Activated CD4-positive, alpha-beta T cell treated with anti-CD3 and anti-CD28 coated beads, Interleukin-2, Interleukin-6, amounts not matched to agents 100 ng/mL and 50 ng/mL, durations not matched to agents 16 hours and 8 hours (primary cell): Measurements from ENCODE around the gene NNT.
"Not testable (repeated sequence)": the region's sequence is repeated elsewhere in the genome, so short reads cannot be mapped to it uniquely, and the experiment has no call there.

Experiments used
- DNase-seq: peaks from one replicate; pipeline ENCODE4 v3.0.0-alpha.2; 2020

The NNT gene

DNA sequence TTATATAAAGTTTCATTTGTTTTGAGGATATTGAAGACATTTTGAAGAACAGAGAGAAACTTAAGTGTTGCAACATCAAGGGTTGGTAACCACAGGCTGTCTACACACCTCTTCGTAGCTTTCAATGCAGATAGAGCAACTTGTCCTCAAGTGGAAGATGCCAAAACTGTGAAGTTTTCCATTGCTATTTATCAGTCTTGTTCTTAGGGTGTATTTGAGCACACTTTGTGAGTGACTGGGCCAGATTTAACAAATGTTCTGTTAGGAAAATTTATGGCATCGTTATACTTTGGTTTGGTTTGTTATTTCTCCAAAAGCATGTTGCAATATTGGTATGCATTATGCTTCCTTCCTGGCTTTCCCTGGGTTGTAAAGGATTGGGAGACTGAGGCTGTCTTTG lies 31.6 kb downstream of the NNT start:
- DNase-seq = no peak

DNA sequence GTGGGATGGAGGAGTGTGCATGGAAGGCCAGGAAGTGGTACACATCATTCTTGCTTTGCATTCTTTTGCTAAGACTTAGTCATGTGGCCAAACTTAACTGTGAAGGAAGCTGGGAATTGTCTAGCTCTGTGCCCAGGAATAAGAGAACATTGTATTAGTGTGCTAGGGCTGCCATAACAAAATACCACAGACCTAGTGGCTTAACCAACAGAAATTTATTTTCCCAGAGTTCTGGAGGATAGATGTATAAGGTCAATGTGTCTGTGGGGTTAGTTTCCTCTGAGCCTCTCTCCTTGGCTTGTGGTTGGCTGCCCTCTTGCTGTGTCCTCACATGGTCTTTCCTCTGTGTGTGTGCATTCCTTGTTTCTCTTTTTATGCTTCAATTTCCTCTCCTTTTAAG lies 32.4 kb downstream of the NNT start:
- DNase-seq = no peak

- DNase-seq = no peak
Observed at GRCh38 chr5:43636076-43636475, 33.1 kb downstream of the NNT start.

- no peak for DNase-seq
Observed at GRCh38 chr5:43637416-43637815, 34.4 kb downstream of the NNT start.

GRCh38 chr5:43638107-43638506 lies 35.1 kb downstream of the NNT start:
- DNase-seq = no peak

DNA sequence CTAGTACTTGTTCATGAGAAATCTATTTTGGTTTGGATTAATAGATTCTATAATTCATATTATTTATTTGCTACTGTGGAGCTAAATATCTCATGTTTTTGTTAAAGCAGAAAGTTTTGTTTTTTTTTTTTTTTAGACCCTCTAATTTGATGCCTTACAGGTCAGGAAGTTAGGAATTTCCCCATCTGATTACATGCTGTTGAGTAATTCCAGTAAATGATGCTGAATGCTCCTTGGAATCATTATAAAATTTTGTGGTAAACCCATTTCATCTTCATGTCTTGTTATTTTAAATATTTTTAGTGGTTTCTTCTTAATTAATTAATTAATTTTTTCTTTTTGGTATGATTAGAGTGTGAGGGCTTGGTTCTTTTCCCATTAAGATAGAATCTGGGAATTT lies 35.6 kb downstream of the NNT start:
- no peak for DNase-seq

- DNase-seq = no peak
Observed at GRCh38 chr5:43639566-43639965, 36.6 kb downstream of the NNT start.

DNA sequence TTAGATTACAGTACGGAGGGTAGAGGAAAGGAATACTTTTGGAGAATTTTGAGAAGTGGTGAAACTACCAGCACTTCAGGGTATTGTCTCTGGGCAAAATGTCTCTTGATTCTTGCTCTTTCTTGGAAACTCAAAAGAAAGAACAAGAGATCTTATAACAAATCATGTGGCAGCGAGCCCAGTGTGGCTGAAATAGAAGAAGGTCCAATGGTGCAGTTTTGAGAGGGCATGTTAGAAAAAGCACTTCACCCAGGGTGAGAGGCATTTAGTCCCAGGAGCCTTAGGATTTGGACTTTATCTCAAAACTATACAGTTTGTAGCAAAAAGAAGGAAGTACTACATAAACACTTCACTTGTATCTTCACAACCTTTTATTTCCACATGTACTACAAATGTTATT lies 39.4 kb downstream of the NNT start:
- no peak for DNase-seq

GRCh38 chr5:43643327-43643726 lies 40.3 kb downstream of the NNT start:
- DNase-seq = no peak

DNA sequence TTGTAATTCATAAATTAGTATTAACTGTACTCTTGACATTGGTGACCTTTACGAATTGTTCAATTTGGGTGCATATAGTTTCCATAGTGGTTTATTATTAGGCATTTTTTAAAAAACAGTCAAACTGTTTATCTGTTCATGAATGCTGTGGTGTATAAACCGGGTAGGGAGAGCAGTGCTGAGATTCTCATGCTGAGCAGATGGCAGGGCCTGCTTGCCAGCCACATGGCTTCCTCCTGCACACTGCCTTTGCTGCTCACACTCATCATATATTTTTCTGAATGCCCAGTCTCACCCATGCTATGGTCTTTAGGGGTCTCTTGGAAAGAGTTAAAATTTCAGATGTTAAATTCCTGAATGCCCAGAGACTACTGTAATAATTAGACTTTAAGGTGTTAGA lies 40.8 kb downstream of the NNT start:
- DNase-seq = no peak

DNA sequence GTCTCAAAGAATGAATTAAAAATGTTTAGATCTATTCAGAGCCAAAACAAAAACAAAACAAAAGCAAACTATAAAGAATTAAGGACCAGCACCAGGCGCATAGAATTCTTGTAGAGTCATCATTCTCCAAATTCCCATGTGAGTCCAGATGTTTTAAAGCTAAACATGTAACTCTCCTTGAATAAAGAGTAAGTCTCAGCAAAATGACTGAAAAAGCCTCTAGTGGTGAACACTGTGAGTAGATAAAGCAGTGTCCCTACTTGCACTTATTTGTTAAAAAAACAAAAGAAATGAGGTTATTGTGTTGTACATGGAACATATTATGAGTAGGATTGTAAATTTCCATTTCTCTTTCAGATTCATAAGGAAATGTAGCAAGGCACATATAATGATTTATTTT lies 44.0 kb downstream of the NNT start:
- DNase-seq = no peak

DNA sequence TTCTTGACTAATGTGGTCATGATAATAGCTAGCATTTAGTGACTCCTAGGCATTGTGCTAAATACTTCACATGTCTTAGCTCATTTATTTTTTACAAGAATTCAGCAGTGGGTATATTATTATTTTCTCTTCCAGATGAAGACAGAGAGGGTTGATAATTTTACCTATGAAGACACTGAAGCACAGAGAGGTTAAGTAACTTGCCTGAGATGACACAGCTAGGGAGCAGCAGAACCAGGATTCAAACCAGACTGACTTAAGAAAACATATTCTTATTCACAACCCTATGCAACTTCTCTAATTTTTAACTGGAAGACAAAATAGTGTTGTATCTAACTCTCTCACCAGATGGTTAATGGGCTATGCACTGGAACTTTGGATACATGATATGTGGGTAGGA lies 44.8 kb downstream of the NNT start:
- no peak for DNase-seq

DNA sequence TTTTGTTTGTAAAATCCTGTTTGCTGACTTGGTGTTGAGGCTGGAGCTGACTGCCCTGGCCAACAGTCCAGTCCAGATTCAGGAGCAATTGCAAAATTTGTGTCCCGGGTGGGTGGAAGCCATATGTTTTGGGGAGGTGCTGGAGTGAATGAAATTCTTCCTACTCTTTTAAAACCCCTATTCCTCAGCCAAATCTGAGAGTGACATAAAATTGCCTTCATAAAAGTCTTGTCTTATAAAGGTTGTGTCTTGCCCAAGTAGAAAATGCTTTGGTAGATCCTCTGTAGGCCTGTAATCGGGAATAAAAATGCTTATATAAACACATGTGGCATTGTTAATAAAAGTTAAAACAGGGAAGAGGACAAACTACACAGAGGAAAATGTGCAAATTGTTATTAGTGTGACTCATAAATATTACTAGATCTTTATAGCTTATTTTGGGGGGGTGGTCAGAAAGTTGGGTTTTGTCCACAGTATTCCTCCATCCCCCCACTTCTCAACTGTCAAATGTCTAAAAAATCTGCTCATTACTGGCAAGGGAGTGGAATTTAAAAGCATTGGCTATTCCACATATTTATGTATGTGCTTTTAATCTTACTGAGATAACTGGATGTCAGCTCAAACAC lies 45.6 kb downstream of the NNT start:
- DNase-seq = no peak

GRCh38 chr5:43649256-43649655 lies 46.3 kb downstream of the NNT start:
- DNase-seq = no peak

DNA sequence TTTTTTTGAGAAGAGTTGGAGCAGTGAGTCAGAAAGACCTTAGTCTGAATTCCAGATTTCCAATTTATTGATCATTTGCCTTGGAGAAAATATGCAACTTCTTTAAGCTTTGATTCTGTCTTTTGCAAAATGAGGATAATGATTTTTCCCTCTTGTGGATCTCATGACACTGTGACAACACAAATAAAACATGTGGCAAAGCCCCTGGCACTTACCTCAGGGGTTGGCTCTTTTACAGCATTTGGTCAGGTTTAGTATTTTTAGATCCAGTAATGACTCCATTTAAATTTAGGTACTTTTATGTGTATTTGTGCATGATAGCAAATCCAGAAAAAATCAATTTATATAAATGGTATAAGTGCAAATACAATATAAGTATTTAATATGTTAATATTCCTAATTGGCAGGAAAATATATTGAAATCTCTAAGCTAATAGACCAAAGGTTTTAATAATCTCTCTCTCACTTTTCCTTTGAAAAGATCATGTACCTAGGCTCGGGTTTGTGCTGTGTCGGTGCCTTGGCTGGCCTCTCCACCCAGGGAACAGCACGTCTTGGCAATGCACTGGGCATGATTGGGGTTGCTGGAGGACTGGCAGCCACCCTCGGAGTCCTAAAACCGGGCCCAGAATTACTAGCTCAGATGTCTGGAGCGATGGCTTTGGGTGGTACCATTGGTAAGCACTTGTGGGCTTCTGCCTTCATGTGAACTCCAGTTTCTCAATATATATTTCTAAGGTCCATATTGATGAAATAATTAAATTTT lies 49.7 kb downstream of the NNT start:
- no peak for DNase-seq

DNA sequence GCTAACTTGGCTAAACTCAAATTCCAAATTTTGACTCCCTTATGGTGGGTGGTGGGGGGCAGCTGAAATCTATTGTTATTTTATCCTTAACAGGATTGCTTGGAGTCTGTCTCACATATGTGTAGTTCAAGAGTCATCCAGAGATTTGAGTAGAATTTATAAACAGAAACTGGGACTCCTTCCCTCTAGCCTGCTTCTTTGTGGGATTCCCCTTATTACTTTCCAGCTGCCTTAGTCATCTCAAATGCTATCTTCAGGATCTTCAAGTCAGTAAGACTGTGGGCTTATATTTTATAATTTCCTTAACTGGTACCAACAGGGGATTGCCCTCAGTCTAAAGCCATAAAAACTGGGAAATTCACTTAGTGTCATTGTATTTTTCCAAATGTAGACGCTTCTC lies 55.5 kb downstream of the NNT start:
- no peak for DNase-seq

DNA sequence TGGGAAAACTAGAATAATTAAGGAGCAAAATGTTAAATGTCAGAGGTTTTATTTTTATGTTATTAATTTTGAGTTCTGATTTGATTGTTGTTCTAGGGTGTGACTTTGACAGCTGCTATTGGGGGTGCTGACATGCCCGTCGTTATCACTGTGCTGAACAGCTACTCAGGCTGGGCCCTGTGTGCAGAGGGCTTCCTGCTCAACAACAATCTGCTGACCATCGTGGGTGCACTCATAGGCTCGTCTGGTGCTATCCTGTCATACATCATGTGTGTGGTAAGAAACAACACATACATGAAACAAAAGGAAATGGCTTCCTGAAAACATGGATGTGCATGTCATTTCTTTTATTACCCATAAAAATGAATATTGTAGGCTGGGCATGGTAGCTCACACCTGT lies 56.1 kb downstream of the NNT start:
- DNase-seq = no peak

DNA sequence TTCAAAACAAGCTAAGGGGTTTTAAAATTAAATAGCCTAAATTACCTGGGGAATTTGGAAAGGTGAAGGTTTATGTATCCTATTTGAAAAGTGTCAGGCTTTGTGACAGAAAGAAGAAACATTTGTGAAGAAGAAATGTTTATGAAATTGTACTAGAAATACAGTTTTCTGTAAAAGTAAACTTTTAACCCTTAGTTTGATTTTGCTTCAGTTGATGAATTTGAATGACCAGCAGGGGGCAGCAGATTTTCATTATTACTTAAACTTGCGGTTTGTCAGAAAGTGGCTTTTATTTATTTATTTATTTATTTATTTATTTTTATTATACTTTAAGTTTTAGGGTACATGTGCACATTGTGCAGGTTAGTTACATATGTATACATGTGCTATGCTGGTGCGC lies 58.1 kb downstream of the NNT start:
- DNase-seq = peak; percentile 34

DNA sequence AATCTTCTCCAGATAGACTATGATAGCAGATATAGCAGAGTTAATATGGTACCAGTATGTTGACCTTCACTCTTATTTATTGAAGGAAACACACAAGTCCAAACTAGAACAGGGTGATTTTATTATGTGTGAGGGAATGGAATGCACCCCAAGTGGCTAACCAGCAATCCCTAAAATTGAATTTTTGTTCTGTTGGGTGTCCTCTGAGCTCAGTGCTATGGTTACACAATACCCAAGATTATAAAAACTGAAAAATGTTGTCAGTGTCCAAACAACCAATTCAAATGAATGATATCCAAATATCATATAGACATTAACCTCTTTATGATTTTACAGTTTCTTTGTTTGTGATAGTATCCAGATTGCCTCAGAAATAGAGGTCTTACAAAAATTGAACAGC lies 60.9 kb downstream of the NNT start:
- DNase-seq = no peak

DNA sequence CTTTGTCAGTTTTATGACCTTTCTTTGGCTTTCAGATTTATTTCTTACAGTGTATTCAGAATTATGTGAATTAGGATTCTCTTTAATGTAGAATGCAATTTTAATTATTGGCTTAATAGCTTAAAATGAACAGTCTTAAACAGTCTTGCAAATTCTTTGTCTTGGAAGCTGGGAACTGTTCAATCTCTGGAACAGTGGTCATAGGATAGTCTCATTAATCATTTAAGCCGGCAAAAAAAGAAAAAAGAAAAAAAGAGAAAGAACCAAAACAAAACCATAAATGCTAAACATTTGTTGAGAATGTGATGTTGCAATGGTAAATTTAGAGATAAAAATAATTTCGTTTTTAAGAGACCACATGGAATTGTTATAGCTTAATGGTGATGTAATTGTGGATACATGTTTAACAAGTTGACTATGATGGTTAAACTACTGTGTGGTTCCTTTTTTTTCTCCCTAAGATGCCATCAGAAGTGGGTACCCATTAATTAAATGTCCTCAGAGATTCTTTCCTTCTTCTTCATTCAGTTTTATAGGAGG lies 61.6 kb downstream of the NNT start:
- DNase-seq = no peak

DNA sequence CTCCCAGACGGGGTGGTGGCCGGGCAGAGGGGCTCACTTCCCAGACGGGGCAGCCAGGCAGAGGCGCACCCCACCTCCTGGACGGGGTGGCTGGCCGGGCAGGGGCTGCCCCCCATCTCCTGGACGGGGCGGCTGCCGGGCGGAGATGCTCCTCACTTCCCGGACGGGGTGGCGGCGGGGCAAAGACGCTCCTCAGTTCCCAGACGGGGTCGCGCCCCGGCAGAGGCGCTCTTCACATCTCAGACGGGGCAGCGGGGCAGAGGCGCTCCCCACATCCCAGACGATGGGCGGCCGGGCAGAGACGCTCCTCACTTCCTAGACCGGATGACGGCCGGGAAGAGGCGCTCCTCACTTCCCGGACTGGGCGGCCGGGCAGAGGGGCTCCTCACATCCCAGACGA lies 62.8 kb downstream of the NNT start:
- DNase-seq = not testable (repeated sequence)

- DNase-seq = not testable (repeated sequence)
Observed at GRCh38 chr5:43666728-43667127, 63.7 kb downstream of the NNT start.

GRCh38 chr5:43667379-43667778 lies 64.4 kb downstream of the NNT start:
- DNase-seq = not testable (repeated sequence)

GRCh38 chr5:43674536-43674935 lies 71.6 kb downstream of the NNT start:
- DNase-seq = no peak

- DNase-seq = no peak
Observed at GRCh38 chr5:43675357-43675756, 72.4 kb downstream of the NNT start.
